ENCODE measurements around the gene CABP4.

CABP4 gene

GRCh38 chr11:67500484-67500821 lies 45.3 kb downstream of the CABP4 start:
- no peak for DNase-seq

GRCh38 chr11:67500831-67501715 lies 45.9 kb downstream of the CABP4 start:
- DNase-seq: no peak

GRCh38 chr11:67501854-67502253 lies 46.7 kb downstream of the CABP4 start:
- DNase-seq: no peak

GRCh38 chr11:67502328-67502979 lies 47.3 kb downstream of the CABP4 start:
- DNase-seq: no peak

- no peak for DNase-seq
These were observed 48.2 kb downstream of the CABP4 start for GRCh38 chr11:67503119-67504004.

GRCh38 chr11:67504005-67504949 lies 49.1 kb downstream of the CABP4 start:
- no peak for DNase-seq

- no peak for DNase-seq
These were observed 49.9 kb downstream of the CABP4 start, which contains the start of gene PITPNM1 for GRCh38 chr11:67504950-67505581. TSS of gene PITPNM1 (minus strand) at chr11:67505363. CDS start at chr11:67504180, 1,183 bp downstream.

GRCh38 chr11:67505605-67506396 lies 50.6 kb downstream of the CABP4 start:
- peak; percentile 95 for DNase-seq

GRCh38 chr11:67506426-67507051 lies 51.4 kb downstream of the CABP4 start:
- DNase-seq: no peak

GRCh38 chr11:67507242-67507863 lies 52.2 kb downstream of the CABP4 start:
- DNase-seq: no peak

GRCh38 chr11:67507864-67508485 lies 52.8 kb downstream of the CABP4 start, which contains the start of gene CDK2AP2:
TSS of gene CDK2AP2 (minus strand) at chr11:67508162. CDS start at chr11:67508082, 80 bp downstream.
- peak; percentile 99 for DNase-seq

GRCh38 chr11:67508486-67509121 lies 53.5 kb downstream of the CABP4 start:
- DNase-seq: peak; percentile 96

- no peak for DNase-seq
These were observed 54.8 kb downstream of the CABP4 start for GRCh38 chr11:67510023-67510345.
